GM23338 (cell line): Measurements from ENCODE around the gene RNF141. TPM values are rescaled to one million over a fixed set of nuclear protein-coding genes. Genes with fewer than 3 reads are reported as not detected.

ENCODE experiments used
- ATAC-seq: fragments of 200-7000 bp; cut with Tn5 transposase; 3 replicates; pipeline ENCODE4 v1.9.1; 2020
- DNase-seq: peaks from one replicate; pipeline ENCODE4 v3.0.0-alpha.2; 2015; ENCODE audit warnings: low spot score
- H2AFZ ChIP-seq: fragments of 200-600 bp; sonication (generic); 2 replicates; pipeline ENCODE4 v1.8.0; 2016; ENCODE audit warnings: antibody characterized with exemption, mild to moderate bottlenecking, moderate library complexity
- H3F3A ChIP-seq: fragments of 200-600 bp; sonication (generic); replicated peaks from 2 replicates; pipeline ENCODE4 v1.8.0; 2017; ENCODE audit warnings: antibody characterized with exemption, mixed run types, low read depth
- H3K27ac ChIP-seq: fragments of 200-600 bp; sonication (generic); 2 replicates; pipeline ENCODE4 v1.6.1; 2016; ENCODE audit warnings: low read depth
- H3K27me3 ChIP-seq: fragments of 200-600 bp; sonication (generic); 2 replicates; pipeline ENCODE4 v1.8.0; 2016; ENCODE audit warnings: mild to moderate bottlenecking, mixed run types, moderate library complexity; ENCODE audit not compliant: insufficient read depth
- H3K36me3 ChIP-seq: fragments of 200-600 bp; sonication (generic); 2 replicates; pipeline ENCODE4 v1.8.0; 2016; ENCODE audit warnings: mild to moderate bottlenecking; ENCODE audit not compliant: insufficient read depth
- H3K4me1 ChIP-seq: fragments of 200-600 bp; sonication (generic); 2 replicates; pipeline ENCODE4 v1.8.0; 2016; ENCODE audit warnings: mild to moderate bottlenecking, moderate library complexity; ENCODE audit not compliant: insufficient read depth
- H3K4me2 ChIP-seq: fragments of 200-600 bp; sonication (generic); 2 replicates; pipeline ENCODE4 v1.7.1; 2017; ENCODE audit warnings: mixed run types
- H3K4me3 ChIP-seq: fragments of 200-600 bp; sonication (generic); 2 replicates; pipeline ENCODE4 v1.6.1; 2016; ENCODE audit warnings: mixed run types
- H3K79me2 ChIP-seq: fragments of 200-600 bp; sonication (generic); replicated peaks from 2 replicates; pipeline ENCODE4 v1.8.0; 2017; ENCODE audit warnings: mild to moderate bottlenecking; ENCODE audit not compliant: insufficient read depth
- H3K9me2 ChIP-seq: fragments of 200-600 bp; sonication (generic); 2 replicates; pipeline ENCODE4 v1.8.0; 2017; ENCODE audit not compliant: insufficient read depth
- H4K20me1 ChIP-seq: fragments of 200-600 bp; sonication (generic); replicated peaks from 2 replicates; pipeline ENCODE4 v1.8.0; 2017; ENCODE audit warnings: mild to moderate bottlenecking; ENCODE audit not compliant: insufficient read depth
- H3K27ac Mint-ChIP-seq: 2 replicates; pipeline ENCODE4 v1.8.0; 2020; ENCODE audit warnings: inconsistent platforms, mild to moderate bottlenecking, moderate library complexity, mixed read lengths
- H3K27me3 Mint-ChIP-seq: 3 replicates; pipeline ENCODE4 v1.8.0; 2022; ENCODE audit warnings: low read depth, mild to moderate bottlenecking, moderate library complexity, mixed read lengths, inconsistent platforms; ENCODE audit not compliant: insufficient read depth, poor library complexity
- H3K36me3 Mint-ChIP-seq: 3 replicates; pipeline ENCODE4 v1.8.0; 2021; ENCODE audit warnings: low read depth, mild to moderate bottlenecking, inconsistent platforms, moderate library complexity, mixed read lengths
- H3K4me1 Mint-ChIP-seq: 3 replicates; pipeline ENCODE4 v1.8.0; 2020; ENCODE audit warnings: mild to moderate bottlenecking, inconsistent platforms, mixed read lengths
- H3K4me3 Mint-ChIP-seq: 3 replicates; pipeline ENCODE4 v1.8.0; 2021; ENCODE audit warnings: moderate library complexity, mild to moderate bottlenecking, inconsistent platforms, mixed read lengths
- H3K9me3 Mint-ChIP-seq: 3 replicates; pipeline ENCODE4 v1.8.0; 2020; ENCODE audit warnings: moderate library complexity, mild to moderate bottlenecking, inconsistent platforms, mixed read lengths
- CTCF ChIP-seq, 2 experiments: fragments of 200-600 bp in 1 of 2; sonication (generic) in 1 of 2; conservative IDR thresholded peaks; 2 replicates each; pipeline versions ENCODE4 v1.5.1 to v1.6.1; 2016 to 2017; ENCODE audit warnings: antibody characterized with exemption in 2 of 2, low read depth in 2 of 2, mild to moderate bottlenecking in 2 of 2, moderate library complexity in 1 of 2
- JUNB ChIP-seq: IDR thresholded peaks from one replicate; pipeline ENCODE4 v1.6.1; 2016; ENCODE audit warnings: antibody characterized with exemption; ENCODE audit not compliant: unreplicated experiment
- NANOG ChIP-seq: IDR thresholded peaks from 2 replicates; pipeline ENCODE4 v1.6.1; 2016; ENCODE audit warnings: antibody characterized with exemption, borderline replicate concordance
- REST ChIP-seq: IDR thresholded peaks from one replicate; pipeline ENCODE4 v1.6.1; 2018; ENCODE audit warnings: antibody characterized with exemption; ENCODE audit not compliant: unreplicated experiment
- STAT1 ChIP-seq: IDR thresholded peaks from one replicate; pipeline ENCODE4 v1.6.1; 2016; ENCODE audit warnings: antibody characterized with exemption; ENCODE audit not compliant: unreplicated experiment
- ZNF331 ChIP-seq: fragments of 250-450 bp; sonication (Bioruptor Pico); IDR thresholded peaks from 2 replicates; pipeline ENCODE4 v1.5.0; 2020; ENCODE audit warnings: low read depth, mild to moderate bottlenecking, moderate library complexity
- ZNF462 ChIP-seq: fragments of 250-450 bp; sonication (Bioruptor Pico); IDR thresholded peaks from 2 replicates; pipeline ENCODE4 v1.5.0; 2020; ENCODE audit warnings: mild to moderate bottlenecking, moderate library complexity
- polyA plus RNA-seq: library from polyadenylated mRNA; unstranded; fragments of >200 nt; fragmentation: Nextera tagmentation; extraction: Ambion mirVana; gene quantifications from 2 replicates; pipeline ENCODE4 v1.2.1, GENCODE V29; 2016
- total RNA-seq: library from RNA; depleted of rRNA; stranded (reverse); fragments of >200 nt; shearing (Covaris generic); gene quantifications from 2 replicates; pipeline ENCODE4 v1.2.3, GENCODE V29; 2014

The RNF141 gene
- total and polyA plus RNA-seq, 2 experiments from 2014 or later = 11.4 to 26.9 TPM

- no peak for TF ChIP-seq ZNF462 (CRISPR knock-in tag)
These were observed 22.9 kb downstream of the RNF141 start (continued) for GRCh38 chr11:10518123-10518522.

GRCh38 chr11:10515418-10515817 lies 25.6 kb downstream of the RNF141 start:
- Histone ChIP-seq H3K27me3 (no peaks in the 10 kb centered on the region), H3K4me2 (no peak overlapping the region), H3K4me1 (peaks cover 14% of the 10 kb centered on the region), H3K36me3 (no peaks in the 10 kb centered on the region), H4K20me1 (no peaks in the 10 kb centered on the region), H3K9me2 (no peaks in the 10 kb centered on the region), H3F3A (no peaks in the 10 kb centered on the region), H3K4me3 (no peak overlapping the region), H2AFZ (no peak overlapping the region), H3K27ac (no peak overlapping the region), H3K79me2 (no peaks in the 10 kb centered on the region)
- no peak overlapping the region for H3K27ac Mint-ChIP-seq
- ATAC-seq (no peak), DNase-seq (no peak)
- H3K4me3 Mint-ChIP-seq = no peak overlapping the region
- peaks cover 17% of the 10 kb centered on the region for H3K4me1 Mint-ChIP-seq
- no peaks in the 10 kb centered on the region for H3K9me3 Mint-ChIP-seq
- peaks cover 2% of the 10 kb centered on the region for H3K27me3 Mint-ChIP-seq
- no peaks in the 10 kb centered on the region for H3K36me3 Mint-ChIP-seq
- no peak for TF ChIP-seq ZNF331 (CRISPR knock-in tag)
- TF ChIP-seq JUNB = no peak
- TF ChIP-seq STAT1 = no peak
- no peak for TF ChIP-seq NANOG
- TF ChIP-seq CTCF (conservative IDR thresholded peaks at IDR 0.05; ENCODE audit: low read depth in 2 of 2) = no peak
- no peak for TF ChIP-seq REST
